ENCODE measurements around the gene VAV2. TPM values are rescaled to one million over a fixed set of nuclear protein-coding genes. Genes with fewer than 3 reads are reported as not detected.

VAV2 gene
- total RNA-seq, 1 experiment from 2014 or later: 30.7 TPM

DNA sequence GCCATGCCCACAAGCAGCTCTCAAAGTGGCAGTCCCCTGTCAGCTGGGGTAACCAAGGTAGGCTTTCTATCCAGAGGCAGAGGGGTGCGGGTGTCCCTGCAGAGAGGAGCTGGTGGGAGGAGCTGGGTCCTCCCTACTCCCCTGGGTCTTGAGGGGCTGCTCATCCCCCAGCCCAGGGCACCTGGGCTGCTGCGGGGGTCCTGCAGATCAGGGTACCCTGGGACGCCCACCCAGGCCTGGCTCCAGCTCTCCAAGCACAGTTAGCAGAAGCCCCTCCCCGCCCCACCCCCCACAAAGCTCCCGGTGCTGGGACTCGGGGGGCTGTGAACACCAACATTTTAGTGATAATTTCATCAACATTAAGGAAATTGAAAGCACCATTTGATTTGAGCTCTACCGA is 29.8 kb downstream of the VAV2 start:
- Mint-ChIP-seq H3K36me3 (ENCODE audit: insufficient read depth, unreplicated experiment) (peaks cover 6% of the 10 kb centered on the region), H3K4me3 (ENCODE audit: low read depth, unreplicated experiment) (no peak overlapping the region), H3K27ac (ENCODE audit: unreplicated experiment) (no peak overlapping the region), H3K27me3 (ENCODE audit: unreplicated experiment) (no peaks in the 10 kb centered on the region), H3K4me1 (ENCODE audit: low read depth, unreplicated experiment) (peaks cover 9% of the 10 kb centered on the region), H3K9me3 (ENCODE audit: low read depth, unreplicated experiment) (peaks cover 2% of the 10 kb centered on the region)
- no peak for DNase-seq
- intact Hi-C loops (cut with micrococcal nuclease; ENCODE audit: unreplicated experiment): no loop called here
- TF ChIP-seq, protein P1, sequence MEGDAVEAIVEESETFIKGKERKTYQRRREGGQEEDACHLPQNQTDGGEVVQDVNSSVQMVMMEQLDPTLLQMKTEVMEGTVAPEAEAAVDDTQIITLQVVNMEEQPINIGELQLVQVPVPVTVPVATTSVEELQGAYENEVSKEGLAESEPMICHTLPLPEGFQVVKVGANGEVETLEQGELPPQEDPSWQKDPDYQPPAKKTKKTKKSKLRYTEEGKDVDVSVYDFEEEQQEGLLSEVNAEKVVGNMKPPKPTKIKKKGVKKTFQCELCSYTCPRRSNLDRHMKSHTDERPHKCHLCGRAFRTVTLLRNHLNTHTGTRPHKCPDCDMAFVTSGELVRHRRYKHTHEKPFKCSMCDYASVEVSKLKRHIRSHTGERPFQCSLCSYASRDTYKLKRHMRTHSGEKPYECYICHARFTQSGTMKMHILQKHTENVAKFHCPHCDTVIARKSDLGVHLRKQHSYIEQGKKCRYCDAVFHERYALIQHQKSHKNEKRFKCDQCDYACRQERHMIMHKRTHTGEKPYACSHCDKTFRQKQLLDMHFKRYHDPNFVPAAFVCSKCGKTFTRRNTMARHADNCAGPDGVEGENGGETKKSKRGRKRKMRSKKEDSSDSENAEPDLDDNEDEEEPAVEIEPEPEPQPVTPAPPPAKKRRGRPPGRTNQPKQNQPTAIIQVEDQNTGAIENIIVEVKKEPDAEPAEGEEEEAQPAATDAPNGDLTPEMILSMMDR (IDR thresholded peaks at IDR 0.05; ENCODE audit: unreplicated experiment): no peak
- CTCF ChIA-PET: interaction anchor here (0.7 kb wide), 1 partner anchor 1007 kb away, joined by 3 read pairs; no protein-coding TSS in a partner anchor
- BruUV-seq (replicated peaks): no TSS peak

DNA sequence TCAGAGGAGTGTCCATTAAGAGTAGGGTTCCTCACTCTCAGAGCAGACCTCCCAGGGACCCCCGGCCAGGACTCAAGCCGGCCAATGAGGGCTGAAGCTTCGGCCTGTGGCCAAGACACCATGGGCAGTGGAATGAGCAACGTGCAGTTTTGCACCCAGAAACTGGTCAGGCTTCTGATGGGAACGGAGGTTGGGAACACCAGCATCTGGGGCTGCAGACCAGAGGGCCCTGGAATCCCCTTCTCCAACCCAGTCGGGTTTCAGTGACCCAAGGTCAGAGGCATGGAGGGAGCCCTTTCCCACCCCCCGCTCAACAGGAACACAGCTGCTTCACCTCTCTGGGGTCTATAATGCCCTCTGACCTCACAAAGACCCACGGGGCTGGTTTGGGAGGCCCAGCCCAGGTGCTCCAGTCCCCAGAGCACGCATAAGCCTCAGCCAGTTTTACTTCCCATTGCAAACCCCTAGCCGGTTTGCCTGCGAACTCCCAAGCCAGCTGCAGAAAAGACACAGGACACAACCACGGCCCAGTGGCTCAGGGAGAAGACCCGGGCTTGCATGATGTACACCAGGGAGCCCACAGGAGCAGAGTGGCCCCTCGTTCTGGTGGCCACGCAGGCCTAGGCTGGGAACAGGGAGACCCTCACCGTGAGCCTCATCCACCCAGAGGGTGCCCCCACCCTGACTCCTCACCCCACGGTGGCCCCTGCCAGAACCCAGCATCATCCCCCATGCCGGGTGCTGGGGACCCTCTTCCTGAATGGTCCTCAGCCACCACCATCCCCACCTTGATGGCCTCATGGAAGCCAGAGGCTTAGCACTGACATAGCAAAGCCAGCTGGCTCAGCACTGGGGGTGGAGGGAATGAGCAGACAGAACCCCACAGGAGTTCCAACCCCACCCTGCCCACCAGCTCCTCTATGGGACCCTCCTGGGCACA is 30.6 kb downstream of the VAV2 start:
- Mint-ChIP-seq H3K36me3 (ENCODE audit: insufficient read depth, unreplicated experiment) (peaks cover 7% of the 10 kb centered on the region), H3K27ac (ENCODE audit: unreplicated experiment) (no peak overlapping the region), H3K4me1 (ENCODE audit: low read depth, unreplicated experiment) (peaks cover 9% of the 10 kb centered on the region), H3K27me3 (ENCODE audit: unreplicated experiment) (no peaks in the 10 kb centered on the region), H3K4me3 (ENCODE audit: low read depth, unreplicated experiment) (no peak overlapping the region), H3K9me3 (ENCODE audit: low read depth, unreplicated experiment) (peaks cover 2% of the 10 kb centered on the region)
- BruUV-seq (replicated peaks): no TSS peak
- CTCF ChIA-PET: no interaction called here
- DNase-seq: no peak
- intact Hi-C loops (cut with micrococcal nuclease; ENCODE audit: unreplicated experiment): no loop called here
- TF ChIP-seq, protein P1 (IDR thresholded peaks at IDR 0.05; ENCODE audit: unreplicated experiment): no peak

DNA sequence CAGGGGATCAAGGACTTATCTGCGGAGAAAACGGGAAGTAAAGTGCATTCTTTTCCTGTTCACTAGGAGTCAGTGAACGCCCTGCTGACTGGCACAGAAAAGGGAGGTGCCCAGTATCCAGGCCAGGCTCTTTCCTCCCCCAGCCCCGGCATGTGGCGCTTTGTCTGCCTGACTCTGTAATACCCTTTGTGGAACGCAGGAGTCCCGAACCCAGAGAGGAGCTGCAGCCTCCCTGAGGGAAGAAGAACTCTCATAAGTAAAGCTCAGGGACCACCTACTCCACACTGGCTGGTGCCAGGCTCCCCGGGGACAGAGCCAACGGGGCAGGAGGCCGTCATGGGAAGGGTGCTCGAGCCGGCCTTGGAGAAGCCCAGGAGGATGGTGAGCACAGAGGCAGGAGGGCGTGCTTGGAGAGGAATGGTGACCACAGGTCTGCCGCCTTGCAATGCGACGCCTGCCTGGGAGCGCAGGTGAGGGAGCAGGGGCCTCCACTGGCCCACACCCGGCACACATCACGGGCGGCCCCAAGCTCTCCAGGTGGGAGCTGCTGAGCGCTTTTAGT is 31.5 kb downstream of the VAV2 start:
- intact Hi-C loops (cut with micrococcal nuclease; ENCODE audit: unreplicated experiment): no loop called here
- H3K4me1 Mint-ChIP-seq (ENCODE audit: low read depth, unreplicated experiment): peaks cover 9% of the 10 kb centered on the region

DNA sequence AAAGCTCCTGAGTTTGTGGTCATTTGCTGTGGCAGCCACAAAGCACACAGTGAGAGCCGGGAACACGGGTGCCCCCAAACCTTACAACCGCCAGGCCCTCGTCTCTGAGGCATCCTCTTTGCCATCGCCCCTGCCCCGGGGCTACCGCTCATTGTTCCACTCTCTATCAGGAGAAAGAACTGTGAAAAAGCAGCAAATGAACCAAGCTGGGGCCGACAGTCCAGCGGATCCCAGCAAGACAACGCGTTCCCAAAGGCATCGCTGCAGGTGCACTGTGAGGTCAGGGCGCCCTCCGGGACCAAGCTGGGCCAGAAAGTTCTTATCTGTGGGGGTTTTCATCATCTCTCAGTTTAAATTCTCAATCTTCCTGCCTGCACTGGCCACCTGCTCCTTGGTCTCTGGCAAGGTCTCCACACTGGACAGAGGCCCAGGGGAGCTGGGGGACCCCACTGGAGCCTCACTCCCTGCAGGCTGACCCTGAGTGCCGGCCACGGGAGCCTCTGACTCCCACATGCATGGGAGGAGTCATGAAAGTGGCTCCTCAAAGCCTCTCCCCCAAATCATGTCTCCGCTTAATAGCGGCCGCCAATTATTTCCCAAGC is 32.1 kb downstream of the VAV2 start:
- no peaks in the 10 kb centered on the region for H3K9me3 Mint-ChIP-seq (ENCODE audit: low read depth, unreplicated experiment)
- TF ChIP-seq, protein P1 (IDR thresholded peaks at IDR 0.05; ENCODE audit: unreplicated experiment): no peak
- intact Hi-C loops (cut with micrococcal nuclease; ENCODE audit: unreplicated experiment): no loop called here
- no peak for DNase-seq
- CTCF ChIA-PET: no interaction called here
- H3K27me3 Mint-ChIP-seq (ENCODE audit: unreplicated experiment): no peaks in the 10 kb centered on the region
- no peak overlapping the region for H3K27ac Mint-ChIP-seq (ENCODE audit: unreplicated experiment)
- peaks cover 7% of the 10 kb centered on the region for H3K36me3 Mint-ChIP-seq (ENCODE audit: insufficient read depth, unreplicated experiment)
- BruUV-seq (replicated peaks): no TSS peak
- peaks cover 9% of the 10 kb centered on the region for H3K4me1 Mint-ChIP-seq (ENCODE audit: low read depth, unreplicated experiment)
- H3K4me3 Mint-ChIP-seq (ENCODE audit: low read depth, unreplicated experiment): no peak overlapping the region

More for the DNA sequence above, 31.5 kb downstream of the VAV2 start:
- no TSS peak for BruUV-seq (replicated peaks)
- Mint-ChIP-seq H3K4me3 (ENCODE audit: low read depth, unreplicated experiment) (no peak overlapping the region), H3K36me3 (ENCODE audit: insufficient read depth, unreplicated experiment) (peaks cover 7% of the 10 kb centered on the region), H3K9me3 (ENCODE audit: low read depth, unreplicated experiment) (no peaks in the 10 kb centered on the region), H3K27ac (ENCODE audit: unreplicated experiment) (no peak overlapping the region), H3K27me3 (ENCODE audit: unreplicated experiment) (no peaks in the 10 kb centered on the region)
- DNase-seq: no peak
- CTCF ChIA-PET: no interaction called here
- TF ChIP-seq, protein P1 (IDR thresholded peaks at IDR 0.05; ENCODE audit: unreplicated experiment): no peak

All from Calu3 (cell line).